ENCODE data around the gene MEAF6. TPM values are rescaled to one million over a fixed set of nuclear protein-coding genes. Genes with fewer than 3 reads are reported as not detected.
A peak's percentile ranks its signal among the peaks of the same experiment; 100 is the strongest.

The MEAF6 gene
- total RNA-seq, 3 donors from 2014 or later, result 78.2 to 140 (median 87.2) TPM

DNA sequence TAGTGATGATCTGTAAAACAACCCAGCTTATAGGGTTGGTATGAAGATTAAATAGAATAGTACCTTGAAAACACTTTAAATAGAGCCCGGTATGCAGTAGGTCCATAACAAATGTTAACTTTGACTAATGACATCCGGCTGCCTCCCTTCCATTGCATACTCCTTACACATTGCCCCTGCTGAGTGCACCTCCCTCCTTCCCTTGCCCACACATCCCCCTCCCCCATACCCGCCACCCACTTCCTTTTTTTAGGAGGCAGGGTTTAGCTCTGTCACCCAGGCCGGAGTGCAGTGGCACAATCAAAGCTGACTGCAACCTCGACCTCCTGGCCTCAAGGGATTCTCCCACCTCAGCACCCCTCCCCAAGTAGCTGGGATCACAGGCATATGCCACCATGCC lies 64.6 kb downstream of the MEAF6 start:
- intact Hi-C loops (cut with DNase I; ENCODE audit: low total_unique reads), result loop anchor here (10.0 kb wide), 2 partner anchors 235 to 1585 kb away; no protein-coding TSS in a partner anchor
- Histone ChIP-seq H3K36me3 (no peaks in the 10 kb centered on the region), H3K9me3 (no peaks in the 10 kb centered on the region), H3K4me3 (no peak overlapping the region), H3K4me1 (no peaks in the 10 kb centered on the region), H3K27ac (peak overlapping the region in 1 of 2 donors; percentile 57), H3K27me3 (peaks cover 0 to 4% of the 10 kb centered on the region in 2 donors)
- no peak for TF ChIP-seq POLR2A (IDR thresholded peaks at IDR 0.05)
- TF ChIP-seq POLR2AphosphoS5 (IDR thresholded peaks at IDR 0.05), result no peak
- TF ChIP-seq, protein P1, sequence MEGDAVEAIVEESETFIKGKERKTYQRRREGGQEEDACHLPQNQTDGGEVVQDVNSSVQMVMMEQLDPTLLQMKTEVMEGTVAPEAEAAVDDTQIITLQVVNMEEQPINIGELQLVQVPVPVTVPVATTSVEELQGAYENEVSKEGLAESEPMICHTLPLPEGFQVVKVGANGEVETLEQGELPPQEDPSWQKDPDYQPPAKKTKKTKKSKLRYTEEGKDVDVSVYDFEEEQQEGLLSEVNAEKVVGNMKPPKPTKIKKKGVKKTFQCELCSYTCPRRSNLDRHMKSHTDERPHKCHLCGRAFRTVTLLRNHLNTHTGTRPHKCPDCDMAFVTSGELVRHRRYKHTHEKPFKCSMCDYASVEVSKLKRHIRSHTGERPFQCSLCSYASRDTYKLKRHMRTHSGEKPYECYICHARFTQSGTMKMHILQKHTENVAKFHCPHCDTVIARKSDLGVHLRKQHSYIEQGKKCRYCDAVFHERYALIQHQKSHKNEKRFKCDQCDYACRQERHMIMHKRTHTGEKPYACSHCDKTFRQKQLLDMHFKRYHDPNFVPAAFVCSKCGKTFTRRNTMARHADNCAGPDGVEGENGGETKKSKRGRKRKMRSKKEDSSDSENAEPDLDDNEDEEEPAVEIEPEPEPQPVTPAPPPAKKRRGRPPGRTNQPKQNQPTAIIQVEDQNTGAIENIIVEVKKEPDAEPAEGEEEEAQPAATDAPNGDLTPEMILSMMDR (IDR thresholded peaks at IDR 0.05), result no peak
- no peak for DNase-seq (ENCODE audit: low spot score in 2 of 2)

DNA sequence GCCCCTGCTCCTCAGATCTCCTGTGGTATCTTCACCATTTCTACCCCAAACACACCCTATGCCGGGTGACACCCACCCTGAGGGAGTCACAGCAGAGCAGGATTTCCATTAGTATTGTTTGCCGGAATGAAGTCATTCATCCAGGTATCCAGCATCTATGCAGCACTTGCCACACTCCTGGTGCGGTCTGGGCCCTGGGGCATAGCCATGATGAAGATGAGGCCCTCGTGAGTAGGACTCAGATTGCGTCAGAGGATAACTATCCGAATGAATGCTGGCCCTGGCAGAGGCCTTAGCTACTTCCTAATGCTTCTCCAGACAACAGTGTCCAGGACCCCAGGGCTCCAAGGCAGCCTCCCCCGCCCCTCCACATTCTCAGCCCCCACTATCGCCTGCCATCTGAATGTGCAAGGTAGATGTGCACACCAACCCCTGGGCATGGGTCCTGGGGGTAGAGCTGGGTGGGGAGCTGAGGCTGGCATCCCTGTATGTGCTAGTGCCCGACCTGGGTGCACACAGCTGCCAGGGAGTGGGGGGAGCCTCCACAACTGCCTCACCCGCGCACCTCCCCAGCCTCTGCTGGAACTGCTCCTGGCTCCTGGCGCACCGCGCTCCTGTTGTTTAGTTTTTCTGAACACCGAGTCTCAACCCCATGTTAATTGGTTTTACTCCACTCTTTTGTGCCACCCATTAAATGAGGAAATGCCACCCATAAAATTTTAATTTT lies 65.7 kb downstream of the MEAF6 start:
- peak in 1 of 2 donors; percentile 78 for DNase-seq (ENCODE audit: low spot score in 2 of 2)
- Histone ChIP-seq H3K36me3 (no peaks in the 10 kb centered on the region), H3K9me3 (no peaks in the 10 kb centered on the region), H3K4me1 (no peaks in the 10 kb centered on the region), H3K27me3 (peaks cover 0 to 4% of the 10 kb centered on the region in 2 donors), H3K27ac (peak overlapping the region; percentile 48 to 57), H3K4me3 (no peak overlapping the region)
- peak in 1 of 3 donors; percentile 35 for TF ChIP-seq POLR2AphosphoS5 (IDR thresholded peaks at IDR 0.05)
- TF ChIP-seq, protein P1 (IDR thresholded peaks at IDR 0.05), result no peak
- intact Hi-C loops (cut with DNase I; ENCODE audit: low total_unique reads), result loop anchor here (10.0 kb wide), 1 partner anchor 1584 kb away; no protein-coding TSS in a partner anchor

DNA sequence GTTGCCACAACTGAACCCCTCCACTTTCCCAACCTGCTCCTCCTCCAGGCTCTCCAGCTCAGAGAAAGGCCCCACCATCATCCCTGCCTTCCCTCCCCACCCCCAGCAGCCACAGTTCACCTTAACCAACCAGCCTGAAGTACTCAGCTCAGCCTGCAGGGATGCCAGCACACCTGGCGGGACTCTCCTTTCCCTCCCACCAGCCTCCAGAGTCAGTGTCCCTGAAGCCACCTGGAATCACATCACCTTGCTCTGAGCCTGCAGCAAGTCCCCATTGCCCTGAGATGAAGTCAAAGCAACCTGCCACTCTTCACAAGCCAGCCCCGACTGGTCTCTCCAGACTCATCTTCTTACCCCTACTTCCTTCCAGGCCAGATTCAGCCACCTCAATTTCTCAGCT lies 66.4 kb downstream of the MEAF6 start:
- Histone ChIP-seq H3K27ac (peak overlapping the region; percentile 48 to 57), H3K4me1 (no peaks in the 10 kb centered on the region), H3K4me3 (no peak overlapping the region), H3K36me3 (no peaks in the 10 kb centered on the region), H3K27me3 (peaks cover 0 to 4% of the 10 kb centered on the region in 2 donors), H3K9me3 (no peaks in the 10 kb centered on the region)
- TF ChIP-seq, protein P1 (IDR thresholded peaks at IDR 0.05), result peak in 1 of 3 donors; percentile 14
- no peak for TF ChIP-seq POLR2AphosphoS5 (IDR thresholded peaks at IDR 0.05)
- intact Hi-C loops (cut with DNase I; ENCODE audit: low total_unique reads), result loop anchor here (10.0 kb wide), 1 partner anchor 1583 kb away; no protein-coding TSS in a partner anchor
- no peak for DNase-seq (ENCODE audit: low spot score in 2 of 2)

DNA sequence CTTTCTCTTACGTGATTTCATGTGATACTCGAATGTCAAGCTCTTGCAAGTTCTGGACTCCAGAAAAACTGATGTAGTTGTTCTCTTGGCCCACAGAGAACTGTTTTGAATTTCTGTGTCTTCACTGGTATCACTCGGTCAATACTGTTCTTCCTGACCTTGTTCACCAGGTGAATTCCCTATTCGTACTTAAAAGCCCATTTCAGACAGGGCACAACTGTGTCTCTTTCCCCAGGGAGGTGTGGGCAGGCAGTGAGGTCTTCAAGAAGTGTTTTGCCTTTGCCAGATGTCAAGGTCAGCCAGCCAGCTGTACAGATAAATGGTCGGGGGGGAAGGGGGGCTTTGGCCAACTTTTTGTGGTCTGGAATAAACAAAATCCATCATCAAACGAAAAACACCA lies 67.7 kb downstream of the MEAF6 start:
- Histone ChIP-seq H3K36me3 (no peaks in the 10 kb centered on the region), H3K27me3 (peaks cover 0 to 4% of the 10 kb centered on the region in 2 donors), H3K27ac (no peak overlapping the region), H3K4me3 (no peak overlapping the region), H3K4me1 (no peaks in the 10 kb centered on the region), H3K9me3 (no peaks in the 10 kb centered on the region)
- no peak for DNase-seq (ENCODE audit: low spot score in 2 of 2)
- TF ChIP-seq POLR2AphosphoS5 (IDR thresholded peaks at IDR 0.05) (no peak), POLR2A (IDR thresholded peaks at IDR 0.05) (no peak)
- TF ChIP-seq, protein P1 (IDR thresholded peaks at IDR 0.05), result no peak
- intact Hi-C loops (cut with DNase I; ENCODE audit: low total_unique reads), result loop anchor here (10.0 kb wide), 1 partner anchor 1582 kb away; no protein-coding TSS in a partner anchor

DNA sequence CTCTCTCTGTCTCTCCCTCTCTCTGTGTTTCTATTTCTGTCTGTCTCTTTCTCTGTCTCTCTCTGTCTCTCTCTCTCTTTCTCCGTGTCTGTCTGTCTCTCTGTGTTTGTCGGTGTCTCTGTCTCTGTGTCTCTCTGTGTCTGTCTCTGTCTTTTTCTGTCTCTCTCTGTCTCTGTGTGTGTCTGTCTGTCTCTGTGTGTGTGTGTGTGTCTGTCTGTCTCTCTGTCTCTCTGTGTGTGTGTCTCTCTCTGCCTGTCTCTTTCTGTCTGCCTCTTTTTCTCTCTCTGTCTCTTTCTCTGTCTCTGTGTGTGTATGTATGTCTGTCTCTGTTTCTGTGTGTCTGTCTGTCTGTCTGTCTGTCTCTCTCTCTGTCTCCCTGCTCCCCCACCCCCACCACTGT lies 71.9 kb downstream of the MEAF6 start:
- no peak for DNase-seq (ENCODE audit: low spot score in 2 of 2)
- H3K27me3 ChIP-seq, result peaks cover 0 to 2% of the 10 kb centered on the region in 2 donors
- H3K4me1 ChIP-seq, result no peaks in the 10 kb centered on the region
- intact Hi-C loops (cut with DNase I; ENCODE audit: low total_unique reads), result loop anchor here (10.0 kb wide), 1 partner anchor 1578 kb away; no protein-coding TSS in a partner anchor
- no peak overlapping the region for H3K27ac ChIP-seq
- H3K9me3 ChIP-seq, result no peaks in the 10 kb centered on the region
- no peaks in the 10 kb centered on the region for H3K36me3 ChIP-seq
- TF ChIP-seq POLR2AphosphoS5 (IDR thresholded peaks at IDR 0.05), result no peak
- TF ChIP-seq, protein P1 (IDR thresholded peaks at IDR 0.05), result no peak
- TF ChIP-seq POLR2A (IDR thresholded peaks at IDR 0.05), result no peak
- H3K4me3 ChIP-seq, result no peak overlapping the region

Data from breast epithelium (tissue), 4 donors.